GM15510 (cell line): Measurements from ENCODE around the gene GNAL.

ENCODE experiments used
- POLR2A ChIP-seq: IDR thresholded peaks from 3 replicates; pipeline ENCODE4 v1.6.1; 2011; ENCODE audit warnings: borderline replicate concordance; ENCODE audit not compliant: insufficient read length; ENCODE audit errors: extremely low read depth

The GNAL gene

DNA sequence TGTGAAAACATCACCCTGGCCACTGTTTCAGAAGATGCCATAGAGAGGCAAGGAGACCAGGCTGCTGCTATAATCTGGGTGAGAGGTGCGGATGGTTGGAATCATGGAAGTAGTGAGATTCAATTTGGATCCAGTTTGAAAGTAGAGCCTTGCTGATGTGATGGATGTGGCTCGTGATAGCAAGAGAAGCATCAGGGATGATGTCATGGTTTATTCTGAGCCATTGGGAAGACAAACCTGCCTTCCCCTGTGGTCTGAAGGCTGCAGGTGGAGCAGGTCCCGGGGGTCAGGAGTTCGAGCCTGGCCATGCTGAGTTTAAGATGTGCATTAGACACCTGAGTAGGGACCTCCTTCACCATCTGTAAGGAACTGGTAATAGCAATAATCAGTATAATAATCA is 112.5 kb downstream of the GNAL start:
- no peak for TF ChIP-seq POLR2A

DNA sequence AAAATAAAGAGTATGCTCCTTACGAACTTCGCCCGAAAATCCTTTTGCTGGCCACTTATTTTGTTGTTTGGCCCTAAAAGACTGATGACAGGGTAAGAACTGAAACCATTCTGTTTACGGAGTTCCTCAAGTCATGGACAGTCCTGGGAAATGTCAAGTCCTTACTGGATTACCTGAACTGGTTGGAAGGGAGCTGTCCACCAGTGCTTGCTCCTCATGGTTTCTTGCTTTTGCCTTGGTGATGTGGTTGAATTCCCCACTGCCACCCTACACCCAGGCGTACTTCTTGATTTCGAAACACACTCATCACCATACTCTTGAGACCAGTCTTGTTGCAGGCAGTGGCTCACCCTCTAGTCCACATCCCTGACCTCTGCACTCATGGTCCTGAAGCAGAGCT is 113.1 kb downstream of the GNAL start:
- TF ChIP-seq POLR2A, result no peak

DNA sequence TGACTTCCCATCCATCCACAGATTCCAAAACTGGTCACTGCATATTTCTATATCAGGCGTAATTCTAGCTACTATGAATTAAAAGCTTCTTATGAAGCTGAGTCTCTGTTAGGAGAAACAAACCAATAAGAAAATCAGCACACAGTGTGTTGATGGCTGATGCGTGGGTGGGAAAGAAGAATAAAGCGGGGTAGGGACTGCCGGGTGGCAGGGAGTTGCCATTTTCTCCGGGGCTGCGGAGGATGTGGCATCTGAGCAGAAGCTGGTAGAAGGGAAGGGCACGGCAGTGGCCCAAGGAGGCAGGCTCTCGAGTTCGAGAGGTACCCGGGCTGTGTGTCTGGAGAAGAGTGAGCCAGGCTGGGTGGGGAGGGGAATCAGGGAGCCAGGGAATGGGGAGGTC is 113.5 kb downstream of the GNAL start:
- no peak for TF ChIP-seq POLR2A

DNA sequence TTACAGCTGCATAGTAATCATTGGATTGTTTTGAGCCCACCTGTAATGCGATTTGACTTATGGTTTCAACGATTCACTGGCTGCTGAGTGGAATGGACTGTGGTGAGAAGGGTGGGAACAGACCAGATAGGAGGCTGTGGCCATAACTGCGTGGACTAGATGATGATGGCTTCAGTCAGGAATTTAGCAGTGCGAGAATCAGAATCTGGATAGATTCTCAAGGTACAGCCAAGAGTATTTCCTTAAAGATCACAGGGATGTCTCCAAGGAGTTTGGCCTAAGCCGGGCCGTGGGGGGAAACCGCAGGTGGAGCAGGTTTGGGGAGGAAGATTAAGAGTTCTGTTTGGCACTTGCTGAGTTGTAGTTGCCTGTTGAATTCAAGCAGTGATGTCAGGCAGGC is 118.2 kb downstream of the GNAL start:
- no peak for TF ChIP-seq POLR2A

DNA sequence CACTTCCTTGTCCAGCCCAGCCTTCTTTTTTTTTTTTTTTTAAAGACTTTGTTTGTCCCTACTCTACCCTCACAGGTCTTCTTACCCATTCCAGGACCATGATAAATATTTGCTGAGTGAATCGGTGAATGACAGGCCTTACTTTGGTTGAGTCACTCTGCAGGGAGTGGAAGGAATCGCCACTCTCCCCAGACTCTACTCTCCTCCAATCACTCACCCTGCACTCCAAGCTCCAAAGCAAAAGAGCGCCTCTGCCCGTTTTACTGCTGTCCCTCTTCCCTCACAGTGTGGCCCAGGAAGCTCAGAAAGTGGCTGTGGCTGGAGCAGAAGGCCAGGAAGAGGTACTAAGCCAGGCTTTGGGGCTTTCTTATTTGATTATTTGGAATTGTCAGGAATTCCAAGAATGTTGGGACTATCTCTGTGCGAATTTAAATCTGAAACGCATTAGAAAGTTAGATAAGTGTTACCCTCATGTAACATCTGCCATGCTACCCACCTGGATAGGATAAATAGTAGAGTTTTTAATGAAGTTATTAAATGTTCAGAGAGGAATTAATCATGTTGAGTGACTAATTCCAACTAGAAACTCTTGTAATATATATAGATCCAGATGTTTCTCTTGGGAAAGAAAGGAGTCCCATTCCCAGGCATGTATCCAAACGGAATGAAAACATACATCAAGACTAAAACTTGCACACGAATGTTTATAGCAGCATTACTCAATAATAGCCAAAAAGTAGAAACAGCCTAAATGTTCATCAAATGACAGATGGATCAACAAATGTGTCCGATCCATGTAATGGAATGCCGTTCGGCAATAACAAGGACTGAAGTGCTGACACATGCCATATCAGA is 119.2 kb downstream of the GNAL start:
- no peak for TF ChIP-seq POLR2A

DNA sequence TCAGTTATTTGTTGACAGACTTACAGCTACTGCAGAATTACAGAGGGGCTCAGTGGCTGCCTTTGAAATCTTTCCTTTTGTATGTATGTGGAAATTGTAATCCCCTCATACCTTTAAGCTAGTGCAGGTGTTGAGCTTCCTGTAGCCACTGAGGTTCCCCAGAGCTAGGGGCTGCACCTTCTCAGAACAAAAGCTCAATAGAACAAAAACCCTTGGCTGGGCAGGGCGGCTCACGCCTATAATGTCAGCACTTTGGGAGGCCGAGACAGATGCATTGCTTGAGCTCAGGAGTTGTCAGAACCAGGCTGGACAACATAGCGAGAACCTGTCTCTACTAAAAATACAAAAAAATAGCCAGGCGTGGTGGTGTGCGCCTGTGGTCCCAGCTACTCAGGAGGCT is 120.8 kb downstream of the GNAL start:
- no peak for TF ChIP-seq POLR2A

DNA sequence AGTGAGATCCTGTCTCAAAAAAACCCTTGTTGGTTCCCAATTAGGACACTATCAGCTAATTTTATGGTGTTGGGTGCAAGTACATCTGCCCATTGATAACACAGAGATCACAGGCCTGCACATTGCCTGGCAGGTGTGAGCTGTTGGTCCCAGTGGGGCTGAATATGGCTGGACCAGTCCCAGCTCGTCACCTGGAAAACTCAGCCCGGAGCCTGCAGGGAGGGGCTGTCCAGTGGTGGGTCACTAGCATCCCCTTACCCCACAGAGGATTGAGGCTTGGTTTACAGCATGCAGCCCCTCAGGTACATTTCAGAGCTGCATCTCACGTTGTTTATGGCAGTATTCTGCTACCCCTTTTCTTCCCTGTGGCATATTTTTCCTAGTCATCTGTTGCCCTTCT is 121.3 kb downstream of the GNAL start:
- no peak for TF ChIP-seq POLR2A

DNA sequence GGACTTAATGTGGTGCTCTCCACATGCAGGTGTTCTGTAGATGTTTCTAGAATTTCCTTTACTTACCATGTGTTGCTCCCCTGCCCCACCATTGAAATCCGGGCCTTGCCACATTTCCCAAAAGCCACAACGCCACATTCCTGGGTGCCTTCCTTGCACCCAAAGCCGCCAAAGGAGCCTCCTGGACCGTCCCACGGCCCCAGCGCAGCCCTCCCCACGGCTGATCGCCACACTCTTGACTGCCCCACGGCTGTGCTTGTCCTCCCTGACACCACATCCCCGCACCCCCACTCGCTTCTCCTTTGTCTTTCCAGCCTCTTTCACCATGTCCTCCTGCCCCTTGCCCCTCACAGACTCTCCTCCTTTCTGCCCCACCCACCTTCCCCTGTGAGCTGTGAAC is 121.9 kb downstream of the GNAL start:
- TF ChIP-seq POLR2A, result no peak

DNA sequence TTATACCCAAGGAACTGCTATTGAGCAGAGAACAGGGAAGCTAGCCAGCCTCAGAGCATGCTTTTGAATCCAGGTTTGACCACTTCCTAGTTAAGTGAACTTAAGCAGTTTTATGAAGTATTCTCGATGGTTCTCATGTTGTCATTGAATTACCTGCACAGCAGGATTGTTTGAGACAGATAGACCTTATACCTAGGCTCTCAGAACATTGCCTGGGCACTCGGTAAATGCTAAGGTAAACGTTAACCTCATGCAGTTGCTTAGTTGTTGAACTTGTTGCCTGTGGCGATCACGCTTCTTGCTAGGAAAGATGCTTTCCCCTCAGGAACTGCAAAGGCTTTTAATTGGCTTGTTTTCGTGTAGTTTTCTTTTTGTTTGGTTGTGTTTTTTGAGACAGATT is 128.2 kb downstream of the GNAL start:
- TF ChIP-seq POLR2A, result no peak

DNA sequence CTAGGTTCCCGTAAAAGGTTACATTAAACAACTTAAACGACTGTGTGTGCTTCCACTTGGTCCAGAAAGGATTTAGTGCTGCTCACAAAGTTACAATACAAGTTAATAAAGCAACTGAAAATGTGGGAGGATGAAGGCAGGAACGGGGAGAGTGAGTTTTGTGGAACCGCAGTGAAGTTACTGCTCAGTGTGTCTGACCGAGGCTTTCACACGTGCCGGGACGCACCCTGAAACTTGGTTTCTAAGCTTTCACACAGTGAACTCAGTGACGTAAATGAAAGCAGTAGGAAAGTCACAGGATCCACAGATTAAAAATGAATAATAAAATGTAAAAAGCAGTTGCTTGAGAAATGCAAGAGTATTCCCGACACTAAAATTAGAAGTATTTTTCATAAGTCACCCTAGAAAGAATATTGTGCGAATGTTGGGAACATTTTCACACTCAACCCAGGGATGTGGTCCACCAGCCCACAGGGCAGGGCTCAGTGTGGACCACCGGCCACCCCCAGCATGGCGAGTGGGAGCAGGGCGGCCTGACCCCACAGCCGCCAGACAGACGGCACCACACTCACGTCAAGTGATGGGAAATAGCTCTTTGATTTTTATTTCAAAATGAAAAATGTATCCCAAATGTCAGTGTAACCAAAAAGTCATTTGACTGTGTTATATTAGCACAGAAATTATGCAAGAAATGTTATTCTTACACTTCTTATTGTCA is 129.6 kb downstream of the GNAL start:
- TF ChIP-seq POLR2A, result no peak

DNA sequence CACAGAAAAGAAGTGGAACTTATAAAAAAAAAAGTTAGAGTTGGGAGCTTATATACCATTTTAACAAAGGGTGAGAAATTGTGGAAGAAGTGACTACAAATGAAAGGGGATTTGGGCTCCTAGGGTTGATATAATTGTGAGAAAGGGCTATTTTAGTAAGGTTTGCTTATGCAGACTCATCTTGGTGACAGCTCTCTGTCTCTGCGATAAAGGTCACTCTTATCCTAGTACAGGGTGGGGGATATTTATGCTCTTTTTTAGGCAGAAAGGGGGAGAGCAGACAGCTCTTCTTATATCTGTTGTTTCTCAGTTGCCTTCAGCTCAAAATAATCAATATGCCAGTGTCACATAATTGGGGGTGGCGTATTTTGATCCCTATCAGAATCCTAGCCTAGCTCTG is 130.9 kb downstream of the GNAL start:
- TF ChIP-seq POLR2A, result no peak

DNA sequence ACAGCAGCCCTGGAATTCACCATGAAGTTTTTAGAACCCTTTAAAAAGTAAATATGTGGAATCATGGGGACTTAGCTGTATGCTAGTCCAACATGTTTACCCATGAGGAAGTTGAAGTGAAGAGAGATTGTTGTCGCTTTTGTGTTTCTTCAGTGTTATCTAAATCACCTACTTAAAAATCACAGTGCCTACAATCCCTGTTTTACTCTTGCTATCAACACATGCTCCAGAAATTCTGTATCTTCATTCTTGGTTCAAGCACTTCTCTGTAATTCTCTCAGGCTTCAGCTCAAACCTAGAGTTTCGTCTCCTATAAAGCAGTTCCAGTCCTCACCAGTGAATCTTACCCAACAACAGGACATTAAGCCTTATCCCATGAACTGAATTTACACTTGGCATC is 131.6 kb downstream of the GNAL start:
- TF ChIP-seq POLR2A, result no peak

DNA sequence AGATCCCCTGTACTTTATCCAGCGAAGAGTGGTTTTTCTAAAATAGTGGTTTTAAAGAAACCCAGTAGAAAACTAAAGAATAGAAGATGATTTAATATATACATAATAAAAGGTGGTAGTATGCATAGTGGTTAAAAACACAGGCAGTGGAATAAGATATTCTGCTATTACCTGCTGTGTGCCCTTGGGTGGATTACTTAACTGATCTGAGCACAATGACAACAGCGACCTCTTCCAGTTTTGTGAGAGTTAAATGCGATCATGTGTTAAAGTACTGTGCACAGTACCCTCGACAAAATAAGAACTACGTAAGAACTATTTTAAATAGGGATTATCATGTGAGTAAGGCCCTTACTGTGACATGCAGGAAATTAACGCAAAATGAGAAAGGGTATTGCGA is 132.1 kb downstream of the GNAL start:
- TF ChIP-seq POLR2A, result no peak

DNA sequence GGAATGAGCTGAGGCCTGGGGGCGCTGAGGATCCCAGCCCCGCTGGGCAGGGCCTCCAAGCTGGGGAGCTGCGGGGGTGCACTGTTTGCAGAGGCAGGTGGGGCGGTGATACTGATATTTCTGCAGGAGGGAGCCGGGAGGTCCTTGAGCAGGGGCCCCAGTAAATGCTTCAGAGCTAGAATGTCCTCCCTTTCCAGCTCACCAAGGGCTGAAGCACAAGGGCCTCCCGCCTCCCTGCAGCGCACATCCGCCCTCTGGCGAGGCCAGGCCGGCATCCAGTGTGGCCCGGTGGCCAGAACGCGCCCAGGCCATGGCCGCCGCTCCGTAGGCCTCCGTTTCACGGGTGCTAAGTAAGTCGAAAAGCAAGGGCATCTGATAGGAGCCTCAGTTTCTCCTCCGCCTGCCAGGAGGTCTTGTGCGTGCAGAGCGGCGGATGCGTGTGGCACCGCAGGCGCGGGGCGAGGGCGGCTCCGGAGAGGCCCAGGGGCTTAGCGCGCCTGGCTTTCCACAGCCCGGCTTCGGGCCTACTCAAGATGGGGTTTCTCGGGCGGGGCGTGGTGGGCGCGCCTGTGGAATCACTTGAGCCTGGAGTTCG is 132.7 kb downstream of the GNAL start:
- TF ChIP-seq POLR2A, result no peak

DNA sequence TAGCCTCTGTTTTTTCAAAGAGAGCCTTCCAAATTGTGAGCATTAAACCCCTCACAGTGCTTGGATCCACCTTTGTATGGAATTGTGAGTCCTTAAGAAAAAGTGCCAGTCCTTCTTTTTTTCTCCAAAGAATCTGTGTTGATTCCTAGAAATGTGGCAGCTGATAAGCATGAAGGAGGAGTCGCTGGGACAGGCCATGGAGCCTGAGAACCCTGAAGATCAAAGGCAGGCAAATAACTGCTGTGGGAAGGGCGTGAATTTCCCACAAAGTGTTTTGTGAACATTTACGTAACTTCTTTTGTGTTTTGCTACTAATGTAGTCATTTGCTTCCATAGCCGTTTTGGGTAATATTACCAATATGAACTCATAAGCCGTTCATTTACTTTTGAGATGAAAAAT is 134.5 kb downstream of the GNAL start:
- no peak for TF ChIP-seq POLR2A

DNA sequence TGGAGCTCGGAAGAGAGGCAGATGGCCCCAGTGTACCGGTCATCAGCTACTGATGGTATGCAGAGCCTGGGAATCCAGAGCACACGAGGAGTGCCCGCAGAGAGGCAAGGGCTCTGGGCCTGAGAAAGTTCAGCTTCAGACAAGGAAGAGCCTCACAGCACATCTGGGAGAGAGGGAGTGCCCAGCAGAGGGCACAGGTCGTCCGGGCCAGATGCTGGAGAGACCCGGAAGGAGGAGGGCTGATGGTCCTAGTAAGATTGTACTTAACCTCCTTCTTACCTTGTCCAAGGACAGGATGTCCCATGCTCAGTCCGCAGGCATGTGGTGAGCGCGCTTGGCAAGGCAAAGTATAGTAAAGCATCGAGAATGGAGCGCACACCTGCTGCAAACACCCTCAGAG is 137.8 kb downstream of the GNAL start:
- no peak for TF ChIP-seq POLR2A
